Measurements from ENCODE around the gene RFX8. TPM values are rescaled to one million over a fixed set of nuclear protein-coding genes. Genes with fewer than 3 reads are reported as not detected.

The RFX8 gene
- total RNA-seq, 1 donor from 2014 or later: 0.65 TPM

DNA sequence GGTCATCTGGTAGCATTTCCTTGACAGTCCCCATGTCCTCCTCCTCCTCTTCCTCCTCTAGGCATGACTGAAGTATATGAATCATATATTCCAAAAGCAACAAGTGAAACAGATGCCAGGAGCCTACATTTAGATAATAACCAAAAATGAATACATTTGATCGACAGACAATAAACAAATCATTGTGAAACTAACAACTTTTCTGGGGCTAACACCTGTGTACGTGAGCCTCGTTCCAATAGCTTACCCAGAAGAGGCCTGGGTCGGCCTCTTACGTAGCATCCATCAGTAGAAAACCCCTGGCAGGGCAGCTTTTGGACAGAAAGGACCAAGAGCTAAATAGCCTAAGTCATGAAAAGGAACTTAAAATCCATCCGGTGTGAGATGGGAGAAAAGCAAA lies 72.3 kb downstream of the RFX8 start:
- no peaks in the 10 kb centered on the region for H3K36me3 Mint-ChIP-seq
- DNase-seq (ENCODE audit: low spot score in 2 of 2, unreplicated experiment in 2 of 2): no peak
- no peaks in the 10 kb centered on the region for H3K9me3 Mint-ChIP-seq
- H3K27me3 Mint-ChIP-seq (ENCODE audit: low read depth): peaks cover 37% of the 10 kb centered on the region
- no peak for TF ChIP-seq CTCF (IDR thresholded peaks at IDR 0.05; ENCODE audit: unreplicated experiment)
- H3K4me3 Mint-ChIP-seq: no peak overlapping the region
- H3K27ac Mint-ChIP-seq: no peak overlapping the region
- H3K4me1 Mint-ChIP-seq: no peaks in the 10 kb centered on the region

- DNase-seq (ENCODE audit: low spot score in 2 of 2, unreplicated experiment in 2 of 2): no peak
- Mint-ChIP-seq H3K36me3 (no peaks in the 10 kb centered on the region), H3K27ac (no peak overlapping the region), H3K9me3 (no peaks in the 10 kb centered on the region), H3K27me3 (ENCODE audit: low read depth) (peaks cover 37% of the 10 kb centered on the region), H3K4me1 (no peaks in the 10 kb centered on the region), H3K4me3 (no peak overlapping the region)
- peak; percentile 20 for TF ChIP-seq CTCF (IDR thresholded peaks at IDR 0.05; ENCODE audit: unreplicated experiment)
These were observed 73.0 kb downstream of the RFX8 start for GRCh38 chr2:101401906-101402305.

DNA sequence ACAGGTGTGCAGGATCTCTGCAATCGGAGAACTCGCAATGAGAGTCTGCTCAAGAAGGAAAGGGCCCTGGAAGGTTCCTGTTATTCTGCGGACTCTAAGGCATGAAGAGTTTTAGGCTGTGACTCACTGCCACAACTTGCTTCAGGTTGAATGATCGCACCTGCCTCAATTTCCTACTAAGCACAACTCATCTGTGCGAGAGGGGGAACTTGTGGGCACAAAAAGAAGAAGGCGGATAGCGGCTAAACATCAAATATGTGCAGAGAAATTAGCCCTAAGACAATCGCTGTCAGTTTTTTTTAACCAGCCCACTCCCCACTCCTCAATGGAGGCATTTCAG lies 73.6 kb downstream of the RFX8 start:
- peaks cover under 1% of the 10 kb centered on the region for H3K4me1 Mint-ChIP-seq
- H3K4me3 Mint-ChIP-seq: no peak overlapping the region
- no peak overlapping the region for H3K27ac Mint-ChIP-seq
- DNase-seq (ENCODE audit: low spot score in 2 of 2, unreplicated experiment in 2 of 2): no peak
- no peaks in the 10 kb centered on the region for H3K36me3 Mint-ChIP-seq
- peaks cover 39% of the 10 kb centered on the region for H3K27me3 Mint-ChIP-seq (ENCODE audit: low read depth)
- no peak for TF ChIP-seq CTCF (IDR thresholded peaks at IDR 0.05; ENCODE audit: unreplicated experiment)
- no peaks in the 10 kb centered on the region for H3K9me3 Mint-ChIP-seq

GRCh38 chr2:101400506-101401325 lies 74.2 kb downstream of the RFX8 start:
- no peak for DNase-seq (ENCODE audit: low spot score in 2 of 2, unreplicated experiment in 2 of 2)
- H3K27ac Mint-ChIP-seq: no peak overlapping the region
- no peak overlapping the region for H3K4me3 Mint-ChIP-seq
- peaks cover 44% of the 10 kb centered on the region for H3K27me3 Mint-ChIP-seq (ENCODE audit: low read depth)
- TF ChIP-seq CTCF (IDR thresholded peaks at IDR 0.05; ENCODE audit: unreplicated experiment): no peak
- H3K4me1 Mint-ChIP-seq: peaks cover 5% of the 10 kb centered on the region
- H3K9me3 Mint-ChIP-seq: no peaks in the 10 kb centered on the region
- no peaks in the 10 kb centered on the region for H3K36me3 Mint-ChIP-seq

GRCh38 chr2:101400048-101400447 lies 74.9 kb downstream of the RFX8 start:
- no peaks in the 10 kb centered on the region for H3K9me3 Mint-ChIP-seq
- H3K36me3 Mint-ChIP-seq: no peaks in the 10 kb centered on the region
- no peak for TF ChIP-seq CTCF (IDR thresholded peaks at IDR 0.05; ENCODE audit: unreplicated experiment)
- no peak overlapping the region for H3K4me3 Mint-ChIP-seq
- H3K27ac Mint-ChIP-seq: no peak overlapping the region
- H3K4me1 Mint-ChIP-seq: peaks cover 5% of the 10 kb centered on the region
- H3K27me3 Mint-ChIP-seq (ENCODE audit: low read depth): peaks cover 43% of the 10 kb centered on the region
- no peak for DNase-seq (ENCODE audit: low spot score in 2 of 2, unreplicated experiment in 2 of 2)

Data from mesothelial cell of epicardium (in vitro differentiated cells).